GM21529 (cell line): Measurements from ENCODE around the gene SCAP.
"Not testable (repeated sequence)": the region's sequence is repeated elsewhere in the genome, so short reads cannot be mapped to it uniquely, and the experiment has no call there.

Experiments
- ATAC-seq: cut with Tn5 transposase; IDR thresholded peaks from one replicate; pipeline ENCODE4 v1.9.1; 2021; ENCODE audit not compliant: unreplicated experiment

The SCAP gene

GRCh38 chr3:47370020-47370419 lies 105.7 kb downstream of the SCAP start:
- not testable (repeated sequence) for ATAC-seq

- no peak for ATAC-seq
Measured at GRCh38 chr3:47367631-47368030, 108.1 kb downstream of the SCAP start.

GRCh38 chr3:47366833-47367232 lies 108.9 kb downstream of the SCAP start:
- ATAC-seq, result no peak

DNA sequence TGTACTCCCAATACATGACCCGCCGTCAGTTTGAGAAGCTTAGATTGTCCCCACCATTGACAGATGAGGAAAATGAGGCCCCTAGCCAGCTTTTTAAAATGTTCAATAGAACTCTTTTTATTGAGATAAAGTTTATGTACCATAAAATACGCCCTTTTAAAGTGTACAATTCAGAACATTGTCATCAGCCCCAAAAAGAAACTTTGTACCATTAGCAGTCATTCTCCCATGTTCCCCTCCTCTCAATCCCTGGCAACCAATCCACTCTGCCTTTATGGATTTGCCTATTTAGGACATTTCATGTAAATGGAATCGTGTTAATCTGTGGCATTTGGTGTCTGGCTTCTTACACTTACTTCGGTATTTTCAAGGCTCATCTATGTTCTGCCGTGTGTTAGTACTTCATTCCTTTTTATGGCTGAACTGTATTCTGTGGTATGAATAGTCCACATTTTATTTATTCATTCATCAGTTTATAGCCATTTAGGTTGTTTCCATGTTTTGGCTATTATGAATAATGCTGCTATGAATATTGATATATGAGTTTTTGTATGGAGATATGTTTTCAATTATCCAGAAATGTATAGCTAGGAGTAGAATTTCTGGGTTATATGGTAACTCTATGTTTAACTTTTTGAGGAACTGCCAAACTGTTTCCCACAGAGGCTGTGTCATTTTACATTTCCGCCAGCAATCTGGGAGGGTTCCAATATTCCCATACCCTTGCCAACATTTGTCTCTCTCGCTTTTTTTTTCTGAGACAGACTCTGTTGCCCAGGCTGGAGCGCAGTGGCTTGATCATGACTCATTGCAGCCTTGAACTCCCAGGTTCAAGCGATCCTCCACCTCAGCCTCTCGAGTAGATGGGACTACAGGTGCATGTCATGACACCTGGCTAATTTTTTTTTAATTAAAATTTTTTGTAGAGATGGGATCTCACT lies 110.3 kb downstream of the SCAP start:
- ATAC-seq, result no peak
